HG03095 (cell line): ENCODE results near the gene EXOC2.

Experiments
- ATAC-seq: cut with Tn5 transposase; IDR thresholded peaks from one replicate; pipeline ENCODE4 v1.9.1; 2021; ENCODE audit warnings: moderate library complexity; ENCODE audit not compliant: unreplicated experiment

Gene EXOC2

DNA sequence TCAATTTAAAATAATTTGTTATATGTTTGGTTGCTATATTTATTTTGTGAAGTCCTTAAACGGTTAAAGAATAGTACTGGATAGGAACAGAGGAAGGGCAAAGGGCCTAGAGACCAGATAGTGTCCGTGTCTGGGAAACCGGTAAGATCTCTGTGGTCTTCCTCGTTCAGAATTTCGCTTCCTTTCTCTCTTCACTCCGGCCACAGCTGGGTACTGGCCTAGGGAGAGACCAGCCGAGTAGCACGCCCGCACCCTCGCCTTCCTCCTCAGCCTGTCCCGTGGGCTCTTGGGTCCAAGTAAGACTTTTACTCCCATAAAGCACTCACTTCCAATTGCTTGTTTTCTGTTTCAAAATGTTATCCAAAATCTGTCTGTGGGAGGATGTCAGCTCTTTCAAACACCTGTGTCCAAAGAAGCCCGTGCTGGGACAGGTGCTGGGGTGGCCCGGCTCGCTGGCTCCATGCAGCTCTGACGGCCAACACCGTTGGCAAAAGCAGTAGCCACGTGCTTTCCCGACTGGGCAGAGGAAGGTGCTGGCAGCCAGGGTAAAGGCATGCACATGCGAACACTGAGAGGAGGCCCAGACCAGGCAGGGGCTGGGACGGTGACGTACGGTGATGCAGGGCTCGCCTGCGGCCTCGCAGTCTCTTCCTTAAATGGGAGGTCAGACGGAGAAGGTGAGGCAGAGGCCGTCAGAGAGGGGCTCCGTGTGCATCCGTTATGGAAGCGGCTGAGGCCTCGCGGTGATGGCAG, 189.2 kb downstream of the EXOC2 start:
- no peak for ATAC-seq

GRCh38 chr6:502761-503160, 190.2 kb downstream of the EXOC2 start:
- ATAC-seq, result no peak

DNA sequence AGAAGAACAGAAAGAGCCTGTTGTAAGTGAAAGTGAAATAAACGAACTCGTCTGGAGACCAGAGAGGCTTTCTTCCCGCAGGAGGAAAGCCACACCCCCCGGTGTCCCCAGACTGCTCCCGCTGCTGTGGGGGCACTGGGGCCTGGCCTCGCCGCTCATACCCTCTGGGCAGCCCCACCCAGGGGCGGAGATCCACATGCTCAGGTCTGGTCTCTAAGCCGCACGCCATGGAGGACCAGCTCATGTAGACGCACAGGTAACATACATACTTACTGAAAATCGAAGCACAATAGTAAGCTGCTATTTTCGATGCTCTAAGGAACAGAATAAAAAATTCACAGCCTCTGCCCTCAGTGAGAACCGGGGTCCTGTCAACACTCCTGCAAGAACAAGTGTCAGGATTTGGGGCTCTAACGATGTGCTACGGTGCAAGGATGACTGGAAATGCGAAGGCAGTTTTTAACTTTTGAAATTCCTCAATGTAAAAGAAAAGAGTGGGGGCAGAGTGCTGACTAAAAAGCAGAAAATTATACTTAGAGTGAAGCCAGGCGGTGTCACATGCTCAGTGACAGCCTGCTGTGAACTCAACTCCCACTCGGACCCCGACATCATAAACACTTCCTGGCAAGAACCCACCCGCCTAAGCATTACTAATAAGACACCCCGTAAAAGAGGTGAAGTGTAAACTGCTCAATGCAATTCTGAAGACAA, 190.9 kb downstream of the EXOC2 start:
- ATAC-seq, result no peak

GRCh38 chr6:499617-500016, 193.3 kb downstream of the EXOC2 start:
- peak; percentile 42 for ATAC-seq

- peak; percentile 52 for ATAC-seq
Observed at GRCh38 chr6:498795-499231, 194.1 kb downstream of the EXOC2 start.

- ATAC-seq, result no peak
Observed at GRCh38 chr6:497258-497657, 195.7 kb downstream of the EXOC2 start.

DNA sequence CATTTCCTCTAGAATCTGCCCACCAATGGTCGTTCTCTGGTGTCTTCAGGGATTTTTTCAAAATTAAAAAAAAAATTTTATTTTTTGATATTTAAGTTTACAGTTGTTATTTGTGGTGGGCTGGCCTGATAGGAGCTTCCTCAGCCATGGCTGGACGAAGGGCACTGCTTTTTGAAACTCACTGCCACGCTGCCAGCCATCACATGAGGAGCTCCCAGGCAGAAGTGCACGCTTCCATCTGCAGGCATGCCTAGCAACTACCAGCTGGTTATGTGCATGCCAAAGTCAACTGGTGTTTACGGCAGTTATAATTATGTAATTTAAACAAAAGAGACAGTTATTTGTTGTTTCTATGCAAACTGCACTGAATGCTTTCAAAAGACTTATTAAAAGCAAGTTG, 196.3 kb downstream of the EXOC2 start:
- no peak for ATAC-seq

DNA sequence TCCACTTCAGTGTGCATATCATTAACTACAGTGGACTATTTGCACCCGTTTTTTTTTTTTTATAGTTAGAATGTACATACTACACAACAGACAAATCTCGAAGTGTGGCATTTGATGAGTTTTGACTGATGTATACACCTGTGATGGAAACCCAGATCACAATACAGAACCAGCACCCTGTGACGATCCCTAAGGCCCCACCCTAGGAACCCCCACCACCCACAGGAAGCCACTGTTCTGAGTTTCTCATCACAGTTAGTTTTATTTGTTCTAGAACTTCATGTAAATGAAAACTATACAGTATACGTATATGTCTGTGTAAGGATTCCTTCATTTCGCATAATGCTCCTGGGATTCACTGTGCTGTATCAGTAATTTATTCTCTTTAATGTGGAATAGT, 198.5 kb downstream of the EXOC2 start:
- ATAC-seq, result no peak

DNA sequence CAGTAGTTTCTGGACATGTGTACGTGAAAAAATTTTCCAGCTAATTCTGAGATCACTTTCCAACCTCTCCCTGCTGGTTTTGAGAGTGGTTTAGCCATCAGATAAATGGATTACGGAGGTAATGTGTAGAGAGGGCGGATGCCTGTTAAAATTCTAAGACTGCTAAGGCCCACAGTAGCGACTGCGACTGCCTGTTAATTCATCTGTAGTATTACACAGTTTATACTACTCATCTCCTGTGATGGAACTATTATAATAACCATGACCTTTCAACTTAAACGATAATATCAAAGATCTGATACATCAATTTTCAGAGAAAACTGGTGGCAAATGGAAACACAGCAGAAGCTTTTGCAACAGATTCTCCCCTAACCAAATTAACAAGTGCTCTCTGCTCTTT, 199.1 kb downstream of the EXOC2 start:
- ATAC-seq, result no peak

DNA sequence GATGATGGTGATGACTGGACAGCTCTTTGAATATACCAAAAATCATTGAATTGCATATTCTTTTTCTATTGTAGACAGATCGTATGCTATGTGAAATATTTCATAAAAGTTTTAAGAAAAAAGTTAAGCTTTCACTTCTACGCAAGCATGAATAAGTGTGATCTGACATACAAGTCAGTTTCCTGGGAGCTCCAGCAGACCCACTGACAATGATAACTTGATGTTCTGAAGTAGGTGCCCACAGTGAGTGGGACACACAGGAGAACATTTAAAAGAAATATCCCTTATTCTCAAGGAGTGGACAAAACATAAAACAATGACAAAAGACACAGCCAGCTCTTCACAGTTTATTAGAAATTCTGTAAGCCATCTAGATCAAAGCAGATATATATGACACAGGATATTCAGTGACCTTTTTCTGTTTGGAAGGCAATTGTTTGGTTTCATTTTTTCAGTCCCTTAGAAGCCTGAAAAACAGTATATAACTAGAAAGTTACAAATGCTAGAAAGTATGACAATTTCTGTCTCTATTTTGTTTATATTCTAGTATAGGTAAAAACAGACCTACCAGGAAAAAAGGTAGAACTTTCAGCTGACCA, 200.0 kb downstream of the EXOC2 start:
- ATAC-seq, result no peak

DNA sequence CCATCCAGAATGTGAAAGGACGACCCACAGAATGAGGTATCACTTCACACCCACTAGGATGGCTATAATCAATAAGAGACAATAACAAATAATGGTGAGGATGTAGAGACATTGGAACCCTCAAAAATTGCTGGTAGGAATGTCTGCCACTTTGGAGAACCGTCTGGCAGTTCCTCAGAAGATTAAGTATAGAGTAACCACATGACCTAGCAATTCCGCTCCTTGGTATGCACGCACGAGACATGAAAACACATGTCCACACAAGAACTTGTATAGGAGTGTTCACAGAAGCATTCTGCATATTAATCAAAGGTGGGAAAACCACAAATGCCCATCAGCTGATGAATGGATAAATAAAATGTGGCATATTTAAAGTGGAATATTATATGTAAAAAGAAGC, 200.8 kb downstream of the EXOC2 start:
- ATAC-seq, result no peak

- ATAC-seq, result no peak
Observed at GRCh38 chr6:491233-491632, 201.7 kb downstream of the EXOC2 start.

DNA sequence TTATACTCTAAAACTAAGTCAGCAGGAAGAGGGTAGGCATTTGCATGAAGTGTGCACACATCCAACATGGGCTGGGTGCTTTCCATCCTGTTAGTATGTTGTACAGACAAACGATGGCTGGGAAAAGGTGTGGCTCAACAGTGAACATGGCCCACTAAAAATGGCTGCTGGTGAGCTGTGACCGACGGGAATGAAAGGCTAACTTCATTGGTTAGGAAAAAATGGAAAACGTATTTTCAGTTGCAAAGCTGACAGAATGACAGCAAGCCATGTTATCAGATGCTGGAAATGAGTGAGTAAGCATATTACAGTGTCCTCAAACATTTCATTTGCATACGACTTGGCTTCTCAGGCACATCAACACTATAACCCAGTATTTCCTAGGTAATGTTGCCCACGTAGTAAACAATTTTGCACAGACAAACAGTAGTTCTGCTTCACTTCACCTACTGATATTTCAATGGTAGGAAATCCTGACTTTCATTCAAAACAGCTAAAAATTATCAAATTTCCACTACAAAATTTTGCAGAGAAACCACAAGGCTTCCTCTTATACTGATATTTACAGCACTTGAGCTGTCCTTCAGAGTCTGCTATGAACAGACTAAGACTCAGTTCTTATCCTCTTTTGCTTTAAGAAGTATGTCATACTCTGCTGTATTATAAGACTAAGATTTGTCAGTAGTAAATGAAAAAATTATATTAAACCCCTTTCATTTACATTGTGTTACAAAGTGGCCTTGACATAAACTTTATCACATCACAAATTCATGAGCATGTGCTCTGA, 202.5 kb downstream of the EXOC2 start:
- ATAC-seq, result peak; percentile 48

DNA sequence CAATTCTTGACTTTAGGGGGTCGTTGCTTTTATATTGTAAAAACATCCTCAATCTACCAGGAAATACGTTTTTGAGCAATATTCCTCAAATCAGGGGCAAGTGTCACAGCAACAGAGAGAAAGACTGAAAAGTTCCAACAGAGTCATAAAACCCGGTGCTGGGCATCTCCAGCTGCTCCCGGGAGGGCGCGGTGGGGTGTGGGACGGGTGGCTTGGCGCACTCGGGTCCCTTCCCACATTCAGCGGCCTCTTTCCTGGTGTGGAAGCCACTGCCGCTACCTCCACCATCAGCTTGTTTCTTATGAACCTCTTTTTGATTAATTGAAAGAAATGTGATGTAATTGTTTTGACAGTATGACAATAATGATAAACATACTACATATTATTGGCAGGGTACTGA, 203.2 kb downstream of the EXOC2 start:
- no peak for ATAC-seq

DNA sequence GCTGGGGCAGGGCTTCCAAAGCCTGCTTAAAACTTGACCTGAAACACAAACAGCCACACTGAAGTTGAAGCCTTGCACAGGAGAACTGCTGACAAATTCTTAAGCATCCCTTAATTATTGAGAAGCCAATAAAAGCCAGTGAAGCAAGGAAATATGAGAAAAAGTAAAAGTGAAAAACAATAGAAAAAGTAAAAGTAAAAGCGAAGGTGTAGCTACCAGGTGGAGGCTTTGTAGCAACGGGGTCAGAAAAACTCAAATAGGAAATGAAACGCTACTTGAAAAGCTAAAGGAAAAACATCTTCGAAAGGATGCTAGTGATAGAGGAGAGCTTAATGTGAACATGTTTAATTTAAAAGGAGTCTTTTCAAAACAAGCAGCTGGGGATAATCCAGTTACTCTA, 203.9 kb downstream of the EXOC2 start:
- ATAC-seq, result no peak

- ATAC-seq, result no peak
Observed at GRCh38 chr6:487956-488355, 205.0 kb downstream of the EXOC2 start.

DNA sequence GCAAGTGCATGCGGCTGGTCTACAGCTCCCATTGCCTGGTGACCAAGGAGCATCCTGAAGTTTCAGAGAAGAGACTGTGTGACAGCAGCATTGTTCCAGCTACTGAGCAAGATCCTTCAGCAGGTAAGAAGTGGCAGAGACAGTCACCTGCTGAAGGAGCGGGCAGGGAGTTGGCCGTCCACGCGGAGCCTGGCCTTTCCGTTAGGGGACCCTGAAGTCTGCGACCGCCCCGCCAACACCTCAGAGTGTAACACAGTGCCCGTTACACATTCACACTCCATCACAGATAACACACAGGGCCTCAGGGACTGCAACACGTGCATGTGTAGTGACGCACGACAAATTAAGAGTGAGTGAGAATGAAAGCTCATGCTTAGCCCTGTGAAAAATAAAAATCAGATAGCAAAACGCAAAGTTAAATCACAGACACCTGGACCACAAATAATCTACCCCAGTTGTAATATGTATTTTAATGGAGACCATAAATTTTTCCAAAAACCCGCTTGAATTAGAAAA, 207.2 kb downstream of the EXOC2 start:
- no peak for ATAC-seq

GRCh38 chr6:484746-485145, 208.2 kb downstream of the EXOC2 start:
- no peak for ATAC-seq

DNA sequence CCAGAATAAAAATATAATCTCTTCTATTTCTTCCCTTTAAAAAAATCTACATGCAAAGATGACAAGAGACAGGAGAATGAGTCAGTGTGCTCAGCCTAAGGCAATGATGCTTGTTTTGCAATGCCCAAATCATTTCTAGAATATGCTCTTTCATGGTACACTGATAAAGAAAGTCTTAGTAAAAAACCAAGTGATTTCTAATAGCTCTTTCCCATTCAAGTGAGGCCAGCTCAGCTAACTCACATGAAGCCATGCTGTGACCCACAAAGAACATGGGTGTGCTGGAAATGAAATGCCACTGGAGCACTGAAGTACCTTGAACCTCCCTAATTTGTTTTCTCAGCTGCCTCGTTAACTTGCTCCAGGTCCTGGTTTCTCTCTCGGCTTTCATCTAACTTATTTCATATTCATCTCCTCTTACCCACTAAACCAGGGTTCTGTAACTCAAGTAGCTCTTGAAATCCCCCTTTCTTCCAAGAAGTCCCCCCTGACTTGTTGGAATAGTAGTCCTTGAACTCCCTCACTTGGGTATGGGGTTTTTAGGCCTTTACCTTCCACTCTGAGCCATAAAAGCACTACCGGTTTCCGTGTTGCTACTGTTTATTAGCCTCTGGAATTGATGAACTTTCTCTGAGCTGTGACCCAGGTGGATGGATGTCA, 208.7 kb downstream of the EXOC2 start:
- ATAC-seq, result no peak

- no peak for ATAC-seq
Observed at GRCh38 chr6:475314-475713, 217.6 kb downstream of the EXOC2 start.
